ENCODE measurements around the gene KMT2D. TPM values are rescaled to one million over a fixed set of nuclear protein-coding genes. Genes with fewer than 3 reads are reported as not detected.

The KMT2D gene
- total RNA-seq, 1 donor from 2014 or later: 14.7 TPM

DNA sequence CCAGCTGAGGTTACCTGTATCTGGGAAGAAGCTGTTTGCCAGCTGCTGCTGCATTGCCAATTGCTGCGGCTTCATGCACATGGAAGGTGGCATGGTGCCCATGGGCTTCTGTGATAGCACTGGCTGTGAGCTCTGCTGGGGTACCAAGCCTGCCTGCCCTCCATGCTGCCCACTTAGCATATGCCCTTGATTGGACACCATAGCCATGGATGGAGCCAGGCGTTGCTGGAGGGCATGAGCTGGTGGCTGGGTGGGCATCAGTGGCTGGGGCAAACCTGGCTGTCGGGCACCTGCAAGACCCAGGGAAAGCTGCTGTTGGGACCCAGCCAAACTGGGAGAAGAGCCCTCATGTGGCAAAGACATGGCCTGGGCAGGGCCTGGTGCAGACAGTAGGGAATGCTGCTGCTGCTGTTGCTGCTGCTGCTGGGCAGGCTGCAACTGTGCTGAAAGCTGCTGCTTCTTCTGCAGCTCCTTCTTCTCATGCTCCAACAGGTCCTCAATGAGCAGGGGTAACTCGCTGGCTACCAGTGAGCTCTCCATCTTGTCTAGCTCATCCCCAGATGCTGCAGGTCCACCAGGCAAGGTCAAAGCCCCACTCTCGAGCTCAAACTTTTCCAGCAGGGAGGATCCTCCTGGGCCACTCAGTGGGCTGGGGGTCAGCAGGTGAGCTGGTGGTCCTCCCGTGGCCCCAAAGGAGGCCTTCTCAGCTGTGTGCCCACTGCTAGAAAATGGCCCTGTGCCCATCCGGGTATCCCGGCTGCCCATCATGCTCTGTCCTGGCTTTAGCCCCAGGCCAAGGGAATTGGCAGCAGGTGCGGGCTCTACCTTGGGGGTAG is 23.3 kb downstream of the KMT2D start:
- FAIRE-seq (no peak), DNase-seq (ENCODE audit: low spot score in 2 of 2) (no peak)

DNA sequence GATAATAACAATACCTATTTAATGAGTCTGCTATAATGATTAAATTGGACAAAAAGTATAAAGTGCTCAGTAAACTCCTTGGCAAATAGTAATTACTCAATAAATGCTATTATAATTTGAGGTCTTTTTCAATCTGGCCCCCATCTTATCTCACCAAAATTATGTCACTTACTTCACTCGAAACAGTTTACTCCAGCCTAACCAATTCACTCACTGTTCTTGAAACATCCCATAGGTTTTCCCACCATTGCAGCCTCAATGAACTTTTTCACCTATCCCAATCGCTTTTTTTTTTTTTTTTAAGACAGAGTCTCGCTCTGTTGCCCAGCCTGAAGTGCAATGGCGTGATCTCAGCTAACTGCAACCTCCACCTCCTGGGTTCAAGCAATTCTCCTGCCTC is 24.6 kb downstream of the KMT2D start:
- DNase-seq (ENCODE audit: low spot score in 2 of 2) (no peak), FAIRE-seq (no peak)

DNA sequence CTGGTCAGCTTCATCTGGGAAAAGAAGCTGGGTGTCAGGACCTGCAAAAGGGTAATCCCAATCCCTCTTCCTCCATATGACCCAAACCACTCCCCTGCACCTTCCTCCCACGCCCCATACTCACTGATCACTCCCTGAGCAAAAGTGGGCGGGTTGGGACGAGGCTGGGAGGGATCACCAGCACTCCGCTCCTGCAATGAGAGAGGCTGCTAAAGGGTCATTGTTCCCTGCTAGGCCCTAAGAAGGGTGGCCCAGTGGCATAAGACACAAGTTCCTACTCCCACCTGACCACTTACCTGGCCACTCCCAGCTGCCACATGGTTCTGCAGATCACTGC is 26.3 kb downstream of the KMT2D start:
- DNase-seq (ENCODE audit: low spot score in 2 of 2) (no peak), FAIRE-seq (no peak)

DNA sequence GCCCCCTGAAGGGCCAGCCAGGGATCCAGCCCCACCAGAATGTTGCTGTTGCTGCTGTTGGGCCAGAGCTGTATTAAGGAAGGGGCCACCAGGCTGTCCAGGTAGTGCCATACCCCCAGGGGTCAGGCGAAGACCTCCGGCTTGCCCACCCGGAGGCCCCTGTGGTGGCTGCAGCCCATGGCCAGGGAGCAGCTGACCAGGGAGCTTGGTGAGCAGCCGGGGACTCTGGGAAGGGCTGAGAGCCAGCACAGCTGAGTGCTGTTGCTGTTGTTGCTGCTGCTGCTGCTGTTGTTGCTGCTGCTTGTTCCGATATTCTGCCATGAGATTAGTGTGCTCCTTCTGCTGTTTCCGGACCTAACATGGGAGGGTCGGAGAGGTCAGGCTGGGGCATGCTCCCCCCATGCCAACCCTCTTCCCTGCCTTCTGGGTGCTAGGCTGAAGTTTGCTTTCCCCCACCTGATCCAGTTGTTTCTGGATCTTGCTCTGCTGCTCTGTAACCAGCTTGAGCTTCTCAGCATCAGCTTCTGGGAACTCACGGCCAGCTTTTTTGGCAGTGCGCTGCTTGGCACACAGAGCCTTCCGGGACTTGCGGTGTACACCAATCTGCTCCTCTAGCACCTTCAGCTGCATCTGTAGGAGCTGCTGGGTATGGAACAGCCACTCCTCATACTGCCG is 26.8 kb downstream of the KMT2D start:
- FAIRE-seq (no peak), DNase-seq (ENCODE audit: low spot score in 2 of 2) (no peak)

DNA sequence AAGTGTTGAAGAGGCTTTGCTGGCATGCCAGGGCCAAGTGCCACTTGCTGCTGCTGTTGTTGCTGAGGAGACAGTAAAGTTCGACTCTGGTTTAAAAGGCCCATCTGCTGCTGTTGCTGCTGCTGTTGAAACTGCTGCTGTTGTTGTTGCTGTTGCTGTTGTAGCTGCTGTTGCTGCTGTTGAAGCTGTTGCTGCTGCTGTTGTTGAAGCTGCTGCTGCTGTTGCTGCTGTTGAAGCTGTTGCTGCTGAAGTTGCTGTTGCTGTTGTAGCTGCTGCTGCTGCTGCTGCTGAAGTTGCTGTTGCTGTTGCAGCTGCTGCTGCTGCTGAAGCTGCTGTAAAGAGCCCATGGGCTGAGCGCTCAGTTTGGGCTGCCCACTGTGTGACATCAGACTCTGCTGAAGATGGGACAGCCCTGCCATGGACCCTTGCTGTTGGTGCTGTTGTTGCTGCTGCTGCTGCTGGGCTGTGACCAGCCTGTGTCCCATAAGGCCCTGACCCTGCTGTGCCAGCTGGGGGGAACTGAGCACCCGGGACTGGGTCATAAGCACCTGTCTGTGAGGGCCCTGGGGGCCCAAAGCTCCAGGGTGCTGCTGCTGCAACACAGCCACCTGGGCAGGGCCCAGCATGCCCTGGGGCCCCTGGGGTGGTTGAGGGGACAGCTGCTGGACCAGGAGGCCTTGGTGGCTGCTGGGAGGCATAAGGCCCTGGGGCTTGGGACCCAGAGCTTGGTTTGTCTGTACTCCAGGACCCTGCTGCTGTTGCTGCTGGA is 27.7 kb downstream of the KMT2D start:
- FAIRE-seq (no peak), DNase-seq (ENCODE audit: low spot score in 2 of 2) (no peak)

DNA sequence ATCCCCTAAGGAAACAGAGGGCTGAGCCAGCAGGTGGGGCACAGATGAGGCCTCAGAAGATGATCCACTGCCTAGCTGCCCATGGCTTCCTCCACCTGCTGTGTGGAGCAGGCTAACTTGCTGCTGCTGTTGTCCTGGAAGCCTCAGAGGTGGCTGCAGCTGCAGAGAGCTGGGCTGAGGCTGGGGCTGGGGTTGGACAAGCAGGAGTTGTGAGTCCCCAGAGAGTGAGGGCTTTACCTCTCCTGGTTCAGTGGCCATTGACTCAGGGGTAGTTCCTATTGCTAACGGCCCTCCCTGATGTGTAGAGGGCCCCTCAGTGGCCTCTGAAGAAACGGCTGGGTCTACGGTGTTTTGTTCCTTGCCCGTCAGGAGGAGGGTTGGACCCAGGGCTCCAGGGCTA is 28.3 kb downstream of the KMT2D start:
- DNase-seq (ENCODE audit: low spot score in 2 of 2): no peak
- FAIRE-seq: no peak

DNA sequence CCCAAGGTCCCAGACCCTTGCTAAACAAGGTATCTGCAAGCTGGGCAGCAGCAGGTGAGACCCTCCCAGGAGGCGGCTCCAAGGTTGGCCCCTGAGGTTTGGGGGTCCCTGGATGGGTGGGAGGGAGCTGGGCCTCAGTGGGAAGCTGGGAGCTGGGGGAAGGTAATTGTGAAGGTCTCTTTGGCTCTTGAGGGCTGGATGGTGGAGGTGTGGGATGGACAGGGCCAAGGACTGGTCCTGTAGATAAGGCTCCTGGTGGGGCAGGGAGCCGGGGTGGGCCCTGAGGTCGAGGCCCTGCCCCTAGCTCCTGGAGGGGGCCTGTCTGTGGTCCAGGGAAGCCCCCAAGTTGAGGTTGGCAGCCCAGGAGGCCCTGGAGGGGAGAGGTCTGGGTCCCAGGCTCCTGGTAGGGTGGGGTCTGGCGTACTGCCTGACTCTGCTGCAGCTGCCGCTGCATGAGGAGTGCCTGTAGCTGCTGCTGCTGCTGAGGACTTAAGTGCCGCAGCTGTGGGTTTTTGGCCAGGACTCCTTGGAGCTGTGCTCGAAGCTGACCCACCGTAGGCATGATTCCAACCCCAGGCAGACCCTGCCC is 28.9 kb downstream of the KMT2D start:
- FAIRE-seq: no peak
- no peak for DNase-seq (ENCODE audit: low spot score in 2 of 2)

DNA sequence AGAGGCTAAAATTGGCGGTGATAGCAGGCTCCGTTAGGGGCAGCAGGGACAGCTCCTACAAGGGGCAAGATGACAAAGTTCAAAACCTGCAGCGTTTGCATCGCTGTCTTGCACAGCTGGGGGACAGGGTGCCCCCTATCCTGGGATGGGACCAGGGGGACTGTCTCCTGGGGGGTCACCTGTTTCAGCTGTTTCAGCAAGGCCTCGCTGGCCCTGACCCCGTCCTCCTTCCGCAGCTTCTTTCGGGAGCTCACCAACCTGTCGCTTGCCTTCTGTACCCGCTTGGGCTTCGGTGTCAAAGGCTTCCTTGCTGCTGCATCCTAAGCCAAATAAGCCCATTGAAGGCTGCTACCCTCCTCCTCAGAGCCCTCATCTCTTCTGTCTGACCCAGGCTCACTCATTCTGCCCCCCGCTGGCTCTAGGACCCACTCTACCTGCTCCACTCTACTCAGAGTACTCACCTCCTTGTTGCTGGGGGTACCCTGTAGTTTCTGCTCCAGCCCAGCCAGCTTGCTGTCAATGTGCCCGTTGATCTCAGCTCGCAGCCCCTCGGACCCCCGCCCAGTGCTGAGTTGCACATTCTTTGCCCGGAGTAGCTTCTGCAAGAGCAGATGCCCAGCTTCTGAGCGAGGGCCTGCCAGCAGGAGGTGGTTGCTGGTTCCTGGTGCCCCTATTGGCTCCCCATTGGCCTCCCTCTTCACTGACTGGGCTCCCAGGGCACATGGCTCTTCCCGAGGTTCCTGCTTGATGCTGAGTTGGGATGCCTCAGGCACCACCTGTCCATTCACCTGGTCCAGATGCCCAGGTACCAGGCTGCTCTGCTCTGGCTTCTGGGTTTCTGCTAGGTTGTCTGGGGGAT is 29.7 kb downstream of the KMT2D start:
- no peak for FAIRE-seq
- no peak for DNase-seq (ENCODE audit: low spot score in 2 of 2)

DNA sequence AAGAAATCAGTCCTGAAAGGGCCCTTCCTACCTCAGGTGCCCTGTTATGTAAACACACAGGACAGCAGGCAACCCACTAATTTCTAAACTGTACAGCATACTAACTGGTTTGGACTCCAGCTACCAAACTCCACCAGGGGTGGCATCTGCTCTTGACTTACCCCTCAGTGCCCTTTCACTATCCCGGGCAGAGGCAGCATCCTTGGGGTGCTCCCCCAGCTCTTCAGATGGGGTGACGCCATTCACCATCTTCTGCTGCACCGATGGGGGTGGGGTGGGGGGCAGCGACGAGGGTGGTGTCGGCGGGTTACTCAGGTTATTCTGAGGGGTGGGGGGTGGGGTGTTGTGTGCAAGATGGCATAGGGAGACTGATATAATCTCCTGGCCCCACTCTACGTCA is 30.5 kb downstream of the KMT2D start:
- no peak for FAIRE-seq
- no peak for DNase-seq (ENCODE audit: low spot score in 2 of 2)

DNA sequence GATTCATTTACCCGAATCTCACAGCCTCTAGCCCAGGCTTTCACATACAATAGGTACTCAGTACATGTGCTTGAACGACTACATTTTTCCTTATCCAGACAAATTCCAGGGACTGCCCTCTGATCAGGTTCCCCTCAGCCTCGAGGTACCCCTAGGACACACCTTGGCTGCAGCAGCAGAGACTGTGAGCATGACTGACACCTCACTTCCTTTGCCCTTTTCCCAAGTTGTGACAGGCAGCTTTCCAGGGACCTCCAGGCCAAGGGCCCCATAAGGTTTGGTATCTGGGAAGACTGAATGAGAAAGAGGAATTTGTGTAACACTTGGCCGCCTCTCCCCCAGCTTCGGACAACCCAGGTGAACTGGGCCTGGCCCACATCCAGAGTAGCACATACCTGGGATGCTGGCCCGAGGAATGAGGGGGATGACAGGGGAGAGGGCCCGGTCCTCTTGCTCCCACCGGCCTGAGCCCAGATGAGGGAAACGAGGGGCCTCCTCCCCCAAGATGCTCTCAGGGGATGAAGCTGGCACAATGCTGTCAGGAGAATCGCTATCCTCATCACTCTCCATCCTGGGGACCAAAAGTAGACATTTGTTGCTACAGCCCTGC is 31.8 kb downstream of the KMT2D start:
- DNase-seq (ENCODE audit: low spot score in 2 of 2) (no peak), FAIRE-seq (no peak)

DNA sequence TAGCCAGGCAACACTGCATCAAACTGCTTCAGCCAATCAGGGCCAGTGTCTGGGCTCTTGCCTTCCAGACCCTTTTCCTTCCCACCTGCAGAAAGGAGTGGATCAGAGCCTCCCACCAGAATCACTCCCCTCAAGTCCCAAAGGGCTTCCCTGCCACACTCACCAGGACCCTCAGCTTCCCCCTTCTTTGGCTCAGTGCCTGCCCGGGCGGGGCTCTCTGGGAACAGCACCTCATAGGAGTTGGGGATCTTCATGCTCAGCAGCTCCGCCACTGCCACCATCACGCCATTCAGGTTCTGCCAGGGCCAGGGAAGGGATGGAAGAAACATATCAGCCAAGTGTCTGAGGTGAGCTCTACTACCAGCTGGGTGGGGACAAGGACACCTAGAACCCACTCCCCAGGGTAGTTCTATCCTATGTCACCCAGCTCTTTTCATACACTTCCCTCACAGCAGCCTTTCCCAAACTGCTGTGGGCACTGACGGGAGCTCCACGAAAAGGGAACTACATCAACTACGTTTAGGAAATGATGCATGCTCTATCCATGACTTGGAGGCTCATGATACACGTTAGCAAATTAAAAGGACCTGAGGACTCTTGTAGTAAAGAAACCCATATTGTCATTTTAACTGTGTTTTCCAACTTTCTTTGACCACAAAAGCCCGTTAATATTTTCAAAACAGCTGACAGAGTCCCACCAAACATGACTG is 32.6 kb downstream of the KMT2D start:
- FAIRE-seq: no peak
- no peak for DNase-seq (ENCODE audit: low spot score in 2 of 2)

DNA sequence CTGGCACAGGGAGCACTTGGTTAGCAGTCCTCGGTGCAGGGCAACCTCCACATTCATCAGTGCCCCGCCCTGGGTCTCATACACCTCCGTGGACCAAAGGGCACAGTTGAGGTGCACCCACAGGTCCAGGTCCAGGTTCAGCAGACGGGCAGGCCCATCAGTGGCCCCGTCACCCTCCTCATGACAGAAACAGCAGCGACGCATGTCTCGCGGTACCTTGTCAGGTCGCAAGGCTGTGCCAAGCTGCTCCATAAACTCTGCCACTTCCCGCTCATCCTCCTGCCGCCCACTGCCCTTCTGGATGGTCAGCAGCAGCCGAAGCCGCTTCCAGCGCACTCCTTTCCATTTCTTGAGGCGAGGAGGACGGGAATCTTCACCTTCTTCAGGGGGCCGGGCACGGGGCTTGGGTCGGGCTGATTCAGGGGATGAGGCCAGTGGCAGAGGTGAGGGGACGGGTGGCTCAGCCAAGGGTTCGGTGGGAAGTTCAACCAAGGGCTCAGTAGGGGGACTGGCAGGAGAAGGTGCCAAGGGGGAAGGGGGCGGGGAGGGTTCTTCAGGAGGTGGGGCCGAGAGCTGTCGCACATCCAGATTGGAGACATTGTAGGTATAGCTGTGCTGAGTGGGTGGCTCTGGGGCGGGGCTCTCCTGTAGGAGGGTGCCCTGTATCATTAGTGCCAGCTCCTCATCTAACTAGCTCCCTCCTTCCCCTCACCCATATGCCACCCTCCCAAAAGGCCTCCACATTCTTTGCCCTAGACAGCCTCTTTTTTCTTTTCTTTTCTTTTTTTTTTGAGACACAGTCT is 33.7 kb downstream of the KMT2D start:
- DNase-seq (ENCODE audit: low spot score in 2 of 2) (no peak), FAIRE-seq (no peak)

DNA sequence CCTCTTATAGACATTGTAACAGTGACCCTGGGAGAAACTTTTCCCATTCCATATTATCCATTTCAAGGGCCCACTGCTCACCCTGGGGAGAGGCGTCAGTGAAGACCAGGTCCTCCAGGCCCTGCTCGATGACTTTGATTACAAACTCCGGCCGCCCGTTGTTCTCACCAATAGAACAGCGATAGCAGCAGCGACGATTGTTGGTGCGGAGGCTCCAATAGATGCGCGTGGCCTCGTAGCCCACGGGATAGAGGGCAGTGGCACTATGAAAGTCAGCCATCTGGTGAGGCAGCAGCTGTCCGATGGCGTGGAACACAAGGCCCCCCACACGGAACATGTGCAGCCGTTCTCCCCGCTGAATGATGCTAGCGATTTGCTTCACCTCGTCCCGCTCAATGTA is 34.5 kb downstream of the KMT2D start:
- DNase-seq (ENCODE audit: low spot score in 2 of 2): no peak
- FAIRE-seq: no peak

DNA sequence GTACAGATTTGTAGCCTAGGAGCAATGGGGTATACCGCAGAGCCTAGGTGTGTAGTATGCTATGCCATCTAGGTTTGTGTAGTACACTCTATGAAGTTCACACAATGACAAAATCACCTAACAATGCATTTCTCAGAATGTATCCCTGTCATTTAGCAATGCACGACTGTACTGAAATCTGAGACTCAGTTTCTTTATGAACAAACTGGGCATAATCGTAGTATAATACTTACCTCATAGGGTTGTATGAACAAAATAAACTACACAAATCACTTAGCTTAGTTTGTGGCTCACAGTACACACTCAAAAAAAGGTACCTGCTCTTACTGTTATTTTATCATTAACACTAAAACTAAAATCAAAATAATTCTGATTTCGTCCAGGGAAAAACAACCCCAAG is 35.1 kb downstream of the KMT2D start:
- DNase-seq (ENCODE audit: low spot score in 2 of 2) (no peak), FAIRE-seq (no peak)

DNA sequence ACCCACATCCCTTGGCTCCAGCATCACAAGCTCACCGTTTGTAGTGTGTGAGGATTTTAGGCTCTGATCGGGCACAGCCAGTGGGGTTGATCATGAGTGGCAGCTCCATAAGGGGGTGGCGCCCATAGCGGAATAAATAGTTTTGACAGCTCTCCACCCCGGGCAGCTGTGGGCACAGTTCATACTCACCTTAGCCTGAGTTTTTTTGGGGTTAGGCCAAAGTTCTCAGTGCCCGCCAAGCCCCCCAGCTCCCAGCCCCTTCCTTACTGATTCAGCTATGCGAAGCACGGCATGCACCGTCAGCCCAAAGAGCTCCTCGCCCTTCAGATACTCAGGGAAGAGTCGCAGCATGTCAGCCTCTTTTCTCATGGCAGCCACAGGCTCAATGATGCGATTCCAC is 36.1 kb downstream of the KMT2D start:
- FAIRE-seq: no peak
- DNase-seq (ENCODE audit: low spot score in 2 of 2): no peak

DNA sequence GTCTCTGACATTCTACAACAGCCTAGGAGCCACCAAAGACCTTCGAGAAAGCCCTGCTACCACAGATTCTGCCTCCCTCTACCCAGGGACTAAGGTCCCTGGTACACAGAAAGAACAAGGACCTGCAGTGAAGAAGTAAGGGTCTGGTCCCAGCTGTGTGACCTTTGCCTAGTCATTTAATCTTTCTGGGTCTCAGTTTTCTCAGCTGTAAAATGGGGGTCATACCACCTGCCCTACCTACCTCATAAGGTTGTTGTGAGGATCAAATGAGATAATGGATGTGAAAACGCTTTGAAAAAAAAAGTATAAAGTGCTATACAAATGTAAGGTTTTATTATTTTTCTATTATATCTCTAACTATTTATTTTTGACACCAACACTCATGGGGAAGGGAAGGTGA is 36.8 kb downstream of the KMT2D start:
- DNase-seq (ENCODE audit: low spot score in 2 of 2): no peak
- no peak for FAIRE-seq

DNA sequence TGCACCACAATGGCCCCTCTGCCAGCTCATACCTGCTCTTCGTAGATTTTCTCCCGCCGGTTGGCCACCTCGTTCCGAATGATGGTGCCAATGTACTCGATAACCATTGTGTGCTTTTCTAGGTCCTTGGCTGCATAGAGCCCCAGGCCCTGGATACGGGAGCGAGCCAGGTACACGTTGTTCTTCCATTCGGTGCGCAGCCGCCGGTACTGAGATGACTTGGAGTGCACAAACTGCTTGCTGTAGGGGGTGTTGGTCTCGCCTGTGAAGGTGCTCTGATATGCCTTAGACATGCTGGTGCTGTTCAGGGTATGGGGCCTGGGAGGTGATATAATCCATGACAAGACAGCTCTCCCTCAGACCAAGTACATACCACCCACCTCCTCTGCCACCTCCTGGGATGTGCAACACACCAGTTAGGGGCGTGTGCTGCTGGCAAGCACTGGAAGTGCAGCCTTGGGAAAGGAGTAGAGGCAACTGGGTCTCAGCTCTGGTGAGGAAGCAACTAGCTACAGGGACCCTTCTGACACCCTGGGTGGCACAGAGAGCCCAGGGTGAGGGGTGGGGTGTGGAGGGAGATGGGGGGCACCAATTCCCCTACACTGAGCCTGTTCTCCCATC is 37.9 kb downstream of the KMT2D start:
- no peak for DNase-seq (ENCODE audit: low spot score in 2 of 2)
- FAIRE-seq: no peak

All from frontal cortex (tissue), 4 donors.